GM18517 (cell line): ENCODE results near the gene OR56A5.
A peak's percentile ranks its signal among the peaks of the same experiment; 100 is the strongest.

Experiments used
- ATAC-seq: cut with Tn5 transposase; IDR thresholded peaks from one replicate; pipeline ENCODE4 v1.9.1; 2021; ENCODE audit warnings: mild to moderate bottlenecking, moderate library complexity; ENCODE audit not compliant: unreplicated experiment

The OR56A5 gene

DNA sequence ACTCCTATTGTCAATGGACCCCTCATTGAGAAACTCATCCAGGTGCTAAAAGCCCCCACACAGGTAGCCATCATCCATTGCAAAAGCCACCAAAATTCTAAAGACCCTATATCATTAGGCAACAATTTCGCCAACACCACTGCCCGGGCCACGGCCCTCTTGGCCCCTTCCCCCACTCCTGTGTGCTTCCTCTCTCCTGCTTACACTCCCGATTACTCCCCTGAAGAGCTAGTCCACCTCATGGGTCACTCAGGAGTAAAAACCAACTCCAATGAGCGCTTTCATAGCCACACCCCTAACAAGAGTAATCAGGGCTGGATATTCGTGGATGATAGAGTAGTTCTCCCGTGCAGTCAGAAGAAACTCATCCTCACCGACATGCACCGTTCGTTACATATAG lies 35.2 kb downstream of the OR56A5 start:
- no peak for ATAC-seq

- ATAC-seq: no peak
These were observed 35.6 kb downstream of the OR56A5 start for GRCh38 chr11:5932671-5933070.

DNA sequence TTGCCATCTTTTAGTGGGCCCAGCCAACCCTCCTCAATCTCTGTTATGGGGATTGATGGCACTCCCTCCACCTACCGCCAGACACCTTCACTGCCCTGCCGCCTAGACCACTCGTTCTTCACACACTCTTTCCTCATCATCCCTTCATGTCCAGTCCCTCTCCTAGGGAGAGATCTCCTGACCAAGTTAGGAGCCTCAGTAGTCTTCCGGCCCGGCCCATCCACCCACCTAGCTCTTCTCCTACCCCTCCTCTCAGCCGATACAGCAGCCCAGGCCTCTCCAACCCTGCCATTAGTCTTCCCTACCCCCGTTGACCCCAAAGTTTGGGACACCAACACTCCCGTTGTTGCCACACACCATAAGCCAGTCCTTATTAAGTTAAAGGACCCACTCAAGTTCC lies 37.2 kb downstream of the OR56A5 start:
- no peak for ATAC-seq

DNA sequence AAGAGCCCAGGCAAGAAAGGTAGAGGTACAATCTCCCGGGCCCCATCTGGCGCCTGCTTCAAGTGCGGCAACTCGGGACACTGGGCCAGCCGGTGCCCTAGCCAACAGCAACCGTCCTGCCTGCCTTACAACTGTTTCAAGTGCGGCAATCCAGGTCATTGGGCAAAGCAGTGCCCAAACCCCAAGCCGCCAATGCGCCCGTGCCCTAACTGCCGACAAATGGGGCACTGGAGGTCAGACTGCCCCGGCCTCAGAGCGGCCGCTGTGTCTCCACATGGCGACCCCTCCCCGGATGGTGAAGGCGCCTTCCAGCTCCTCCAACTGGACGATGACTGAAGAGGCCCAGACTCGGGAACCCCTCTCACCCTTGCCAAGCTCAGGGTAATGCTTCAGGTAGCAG lies 37.7 kb downstream of the OR56A5 start:
- no peak for ATAC-seq

- ATAC-seq: no peak
These were observed 38.5 kb downstream of the OR56A5 start for GRCh38 chr11:5929571-5930368.

GRCh38 chr11:5928811-5929210 lies 39.5 kb downstream of the OR56A5 start:
- no peak for ATAC-seq

- ATAC-seq: no peak
These were observed 40.0 kb downstream of the OR56A5 start for GRCh38 chr11:5928271-5928670.

DNA sequence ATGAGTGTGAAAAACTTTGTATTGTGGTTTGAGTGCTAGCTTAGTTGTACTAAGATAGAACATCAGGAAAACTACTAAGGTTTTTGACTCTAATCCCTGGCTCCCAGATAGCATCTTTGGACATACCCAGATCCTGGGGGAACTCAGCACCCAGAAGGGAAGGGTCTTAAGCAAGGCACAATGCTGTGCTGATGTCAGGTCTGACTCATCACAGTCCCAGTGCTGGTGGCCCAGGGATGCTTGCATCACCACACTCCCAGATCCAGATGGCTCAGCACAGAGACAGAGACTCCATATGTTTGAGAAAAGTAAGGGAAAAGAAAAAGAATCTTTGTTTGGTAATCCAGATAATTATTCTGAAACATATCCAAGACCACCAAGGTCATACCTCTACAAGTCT lies 44.5 kb downstream of the OR56A5 start:
- peak; percentile 10 for ATAC-seq

GRCh38 chr11:5923427-5923776 lies 44.9 kb downstream of the OR56A5 start:
- ATAC-seq: peak; percentile 39

GRCh38 chr11:5922749-5923426 lies 45.4 kb downstream of the OR56A5 start:
- ATAC-seq: peak; percentile 83
